ENCODE measurements around the gene AK5. TPM values are rescaled to one million over a fixed set of nuclear protein-coding genes. Genes with fewer than 3 reads are reported as not detected.
"Not testable (repeated sequence)": the region's sequence is repeated elsewhere in the genome, so short reads cannot be mapped to it uniquely, and the experiment has no call there.

The AK5 gene
- total and polyA plus RNA-seq, 5 donors from 2014 or later, result 7.3 to 22.5 (median 9.7) TPM

DNA sequence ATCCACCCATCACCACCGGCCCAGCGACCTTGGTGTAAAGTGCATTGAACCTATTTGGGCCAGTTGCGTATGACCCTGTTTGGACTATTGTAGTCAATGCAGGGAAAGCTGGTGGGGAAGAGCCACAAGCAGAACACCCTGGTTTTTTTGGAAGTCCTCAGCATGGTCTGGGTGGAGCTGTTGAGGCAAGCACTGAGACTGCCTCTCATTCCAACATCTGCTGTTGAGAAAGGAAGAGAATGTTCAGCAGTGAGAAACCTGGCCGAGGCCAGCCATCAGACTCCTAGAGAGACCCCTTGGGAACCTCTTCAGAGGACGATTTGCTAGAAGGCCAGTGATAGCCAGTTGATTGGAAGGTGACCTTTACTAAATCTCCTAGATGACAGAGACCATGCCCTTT lies 217.6 kb downstream of the AK5 start:
- H3K4me3 ChIP-seq (ENCODE audit: low read depth, low read length), result no peak overlapping the region
- H3K27me3 Mint-ChIP-seq, result peaks cover 11% of the 10 kb centered on the region
- peaks cover 40% of the 10 kb centered on the region for H3K36me3 Mint-ChIP-seq
- H3K4me1 Mint-ChIP-seq, result peaks cover 0 to 26% (median 8%) of the 10 kb centered on the region in 4 donors
- no peak overlapping the region for H3K4me3 Mint-ChIP-seq
- H3K4me1 ChIP-seq (ENCODE audit: control insufficient read depth, insufficient read depth, low read length, poor library complexity, severe bottlenecking), result no peaks in the 10 kb centered on the region
- H3K36me3 ChIP-seq (ENCODE audit: control insufficient read depth, insufficient read depth, low read length), result no peaks in the 10 kb centered on the region
- no peak overlapping the region for H3K27ac ChIP-seq (ENCODE audit: insufficient read depth, low read length, poor library complexity, severe bottlenecking)
- ATAC-seq (ENCODE audit: low read depth in 2 of 2) (no peak), DNase-seq (no peak)
- no peak overlapping the region for H3K27ac Mint-ChIP-seq
- peaks cover 0 to 4% (median 3%) of the 10 kb centered on the region in 7 donors for H3K9me3 Mint-ChIP-seq
- no peaks in the 10 kb centered on the region for H3K9me3 ChIP-seq (ENCODE audit: control insufficient read depth in 2 of 2, low read length in 2 of 2)
- H3K27me3 ChIP-seq (ENCODE audit: control insufficient read depth, insufficient read depth, low read length), result no peaks in the 10 kb centered on the region

DNA sequence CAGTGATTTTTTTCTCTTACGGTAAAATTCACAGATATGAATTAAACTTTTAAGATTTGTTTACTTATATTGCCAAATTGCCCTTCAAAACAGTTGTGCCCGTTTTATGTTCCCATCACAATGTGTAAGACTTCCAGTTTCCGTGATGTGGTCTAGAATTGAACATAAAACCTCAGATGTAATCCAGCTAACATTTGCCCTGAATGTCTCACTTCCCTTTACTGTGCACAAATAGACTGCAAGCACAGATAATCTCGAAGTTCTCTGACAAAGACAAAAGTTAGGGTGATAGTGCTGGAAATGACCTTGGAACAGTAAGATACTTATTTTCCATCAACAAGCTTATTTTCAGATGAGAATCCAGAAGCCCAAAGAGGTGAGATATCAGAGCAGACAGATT lies 223.2 kb downstream of the AK5 start:
- Mint-ChIP-seq H3K36me3 (peaks cover 7% of the 10 kb centered on the region), H3K27ac (no peak overlapping the region), H3K27me3 (peaks cover 9% of the 10 kb centered on the region), H3K9me3 (peaks cover 0 to 3% (median 0%) of the 10 kb centered on the region in 7 donors), H3K4me3 (no peak overlapping the region), H3K4me1 (peaks cover 0 to 3% (median under 1%) of the 10 kb centered on the region in 4 donors)
- no peaks in the 10 kb centered on the region for H3K36me3 ChIP-seq (ENCODE audit: control insufficient read depth, insufficient read depth, low read length)
- ATAC-seq (ENCODE audit: low read depth in 2 of 2) (no peak), DNase-seq (no peak)
- no peak overlapping the region for H3K4me3 ChIP-seq (ENCODE audit: low read depth, low read length)
- H3K4me1 ChIP-seq (ENCODE audit: control insufficient read depth, insufficient read depth, low read length, poor library complexity, severe bottlenecking), result no peaks in the 10 kb centered on the region
- no peak overlapping the region for H3K27ac ChIP-seq (ENCODE audit: insufficient read depth, low read length, poor library complexity, severe bottlenecking)
- no peaks in the 10 kb centered on the region for H3K27me3 ChIP-seq (ENCODE audit: control insufficient read depth, insufficient read depth, low read length)
- H3K9me3 ChIP-seq (ENCODE audit: control insufficient read depth in 2 of 2, low read length in 2 of 2), result no peaks in the 10 kb centered on the region

DNA sequence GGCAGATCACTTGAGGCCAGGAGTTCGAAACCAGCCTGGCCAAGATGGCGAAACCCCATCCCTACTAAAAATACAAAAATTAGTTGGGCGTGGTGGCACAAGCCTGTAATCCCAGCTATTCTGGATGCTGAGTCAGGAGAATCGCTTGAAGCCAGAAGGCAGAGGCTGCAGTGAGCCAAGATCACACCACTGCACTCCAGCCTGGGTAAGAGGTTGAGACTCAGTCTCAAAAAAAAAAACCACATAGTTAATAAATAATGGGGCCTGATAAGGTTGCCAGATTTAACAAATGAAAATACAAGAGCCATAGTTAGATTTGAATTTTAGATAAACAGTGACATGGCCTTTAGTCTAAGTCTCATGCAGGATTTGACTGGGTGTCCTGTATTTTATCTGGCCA lies 225.0 kb downstream of the AK5 start:
- Mint-ChIP-seq H3K4me1 (no peaks in the 10 kb centered on the region), H3K27me3 (peaks cover 9% of the 10 kb centered on the region), H3K27ac (no peak overlapping the region), H3K9me3 (peaks cover 0 to 3% (median 0%) of the 10 kb centered on the region in 7 donors), H3K4me3 (no peak overlapping the region), H3K36me3 (no peaks in the 10 kb centered on the region)
- no peaks in the 10 kb centered on the region for H3K9me3 ChIP-seq (ENCODE audit: control insufficient read depth in 2 of 2, low read length in 2 of 2)
- DNase-seq (no peak), ATAC-seq (ENCODE audit: low read depth in 2 of 2) (no peak)
- H3K27ac ChIP-seq (ENCODE audit: insufficient read depth, low read length, poor library complexity, severe bottlenecking), result no peak overlapping the region
- H3K4me1 ChIP-seq (ENCODE audit: control insufficient read depth, insufficient read depth, low read length, poor library complexity, severe bottlenecking), result no peaks in the 10 kb centered on the region
- H3K36me3 ChIP-seq (ENCODE audit: control insufficient read depth, insufficient read depth, low read length), result no peaks in the 10 kb centered on the region
- no peaks in the 10 kb centered on the region for H3K27me3 ChIP-seq (ENCODE audit: control insufficient read depth, insufficient read depth, low read length)
- no peak overlapping the region for H3K4me3 ChIP-seq (ENCODE audit: low read depth, low read length)

DNA sequence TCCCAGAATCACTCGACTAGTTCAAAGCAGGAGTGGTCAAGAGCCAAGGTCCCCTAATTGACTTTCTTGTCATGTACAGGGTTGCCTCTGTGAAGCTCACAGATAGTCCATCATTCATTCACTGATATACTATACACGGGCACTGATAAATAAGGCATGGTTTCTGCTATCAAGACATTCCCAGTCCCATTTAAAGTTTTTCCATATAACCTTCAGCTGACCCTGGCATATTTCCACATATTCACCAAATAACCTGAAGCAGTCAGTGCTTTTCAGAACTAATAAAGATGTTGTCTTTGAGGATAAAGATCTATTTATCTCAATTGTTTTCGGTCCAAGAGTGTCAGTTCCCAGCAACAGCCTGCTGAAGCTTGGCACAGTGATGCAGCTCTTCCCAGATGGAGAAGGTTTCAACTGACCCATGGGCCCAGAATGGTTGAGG lies 227.3 kb downstream of the AK5 start:
- H3K27me3 ChIP-seq (ENCODE audit: control insufficient read depth, insufficient read depth, low read length), result no peaks in the 10 kb centered on the region
- H3K27me3 Mint-ChIP-seq, result peaks cover 4% of the 10 kb centered on the region
- H3K4me3 Mint-ChIP-seq, result no peak overlapping the region
- no peak for ATAC-seq (ENCODE audit: low read depth in 2 of 2)
- DNase-seq, result no peak
- no peak overlapping the region for H3K4me3 ChIP-seq (ENCODE audit: low read depth, low read length)
- H3K9me3 Mint-ChIP-seq, result peaks cover 0 to 3% (median 0%) of the 10 kb centered on the region in 7 donors
- no peak overlapping the region for H3K27ac ChIP-seq (ENCODE audit: insufficient read depth, low read length, poor library complexity, severe bottlenecking)
- no peaks in the 10 kb centered on the region for H3K9me3 ChIP-seq (ENCODE audit: control insufficient read depth in 2 of 2, low read length in 2 of 2)
- no peaks in the 10 kb centered on the region for H3K4me1 ChIP-seq (ENCODE audit: control insufficient read depth, insufficient read depth, low read length, poor library complexity, severe bottlenecking)
- H3K4me1 Mint-ChIP-seq, result no peaks in the 10 kb centered on the region
- peaks cover 7% of the 10 kb centered on the region for H3K36me3 Mint-ChIP-seq
- no peak overlapping the region for H3K27ac Mint-ChIP-seq
- H3K36me3 ChIP-seq (ENCODE audit: control insufficient read depth, insufficient read depth, low read length), result no peaks in the 10 kb centered on the region

DNA sequence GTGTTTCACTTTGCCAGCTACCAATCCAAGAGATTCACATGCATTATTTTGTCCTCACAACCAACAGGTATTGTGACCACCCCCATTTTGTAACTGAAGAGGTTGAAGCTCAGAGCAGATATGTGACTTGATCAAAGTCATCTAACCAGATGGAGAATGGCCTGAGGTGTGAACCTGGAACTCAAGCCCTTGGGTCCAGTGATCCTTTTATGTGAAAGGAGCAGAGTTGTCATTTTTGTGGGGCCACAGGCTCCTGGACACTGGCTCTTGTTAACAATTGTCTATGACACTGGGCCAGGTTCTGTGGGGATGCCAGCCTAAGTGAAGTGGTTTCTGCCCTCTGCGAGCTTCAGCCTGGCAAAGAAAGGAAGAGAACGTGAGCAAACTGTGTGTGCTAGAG lies 228.1 kb downstream of the AK5 start:
- ATAC-seq (ENCODE audit: low read depth in 2 of 2) (no peak), DNase-seq (no peak)
- Mint-ChIP-seq H3K36me3 (peaks cover 7% of the 10 kb centered on the region), H3K4me3 (no peak overlapping the region), H3K27ac (no peak overlapping the region), H3K27me3 (no peaks in the 10 kb centered on the region), H3K9me3 (peaks cover 0 to 3% (median 0%) of the 10 kb centered on the region in 7 donors), H3K4me1 (no peaks in the 10 kb centered on the region)
- no peak overlapping the region for H3K4me3 ChIP-seq (ENCODE audit: low read depth, low read length)
- no peaks in the 10 kb centered on the region for H3K9me3 ChIP-seq (ENCODE audit: control insufficient read depth in 2 of 2, low read length in 2 of 2)
- no peak overlapping the region for H3K27ac ChIP-seq (ENCODE audit: insufficient read depth, low read length, poor library complexity, severe bottlenecking)
- no peaks in the 10 kb centered on the region for H3K36me3 ChIP-seq (ENCODE audit: control insufficient read depth, insufficient read depth, low read length)
- no peaks in the 10 kb centered on the region for H3K4me1 ChIP-seq (ENCODE audit: control insufficient read depth, insufficient read depth, low read length, poor library complexity, severe bottlenecking)
- no peaks in the 10 kb centered on the region for H3K27me3 ChIP-seq (ENCODE audit: control insufficient read depth, insufficient read depth, low read length)

DNA sequence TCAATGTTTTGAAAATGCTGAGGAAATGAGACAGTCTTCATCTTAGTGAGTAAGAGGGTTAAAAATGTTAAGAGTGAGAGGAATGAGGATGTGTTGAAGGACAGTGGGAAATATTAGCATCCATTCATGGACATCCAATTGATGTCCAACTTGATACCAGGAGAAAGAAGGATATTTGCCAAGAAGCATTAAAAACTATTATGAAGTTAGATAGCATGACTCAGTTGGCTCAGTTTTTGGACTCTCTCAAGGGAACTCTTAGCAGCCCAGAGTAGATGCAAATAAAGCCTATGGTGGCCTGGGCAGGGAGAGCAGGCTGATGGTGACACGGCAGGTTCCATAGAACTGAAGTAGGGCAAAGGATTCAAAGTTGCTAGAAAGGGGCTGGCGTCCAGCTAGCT lies 229.6 kb downstream of the AK5 start:
- no peaks in the 10 kb centered on the region for H3K36me3 ChIP-seq (ENCODE audit: control insufficient read depth, insufficient read depth, low read length)
- H3K27ac ChIP-seq (ENCODE audit: insufficient read depth, low read length, poor library complexity, severe bottlenecking), result no peak overlapping the region
- Mint-ChIP-seq H3K27ac (no peak overlapping the region), H3K36me3 (peaks cover 15% of the 10 kb centered on the region), H3K4me1 (no peaks in the 10 kb centered on the region), H3K9me3 (peaks cover 0 to 2% (median 0%) of the 10 kb centered on the region in 7 donors), H3K27me3 (no peaks in the 10 kb centered on the region), H3K4me3 (no peak overlapping the region)
- H3K4me1 ChIP-seq (ENCODE audit: control insufficient read depth, insufficient read depth, low read length, poor library complexity, severe bottlenecking), result no peaks in the 10 kb centered on the region
- no peak overlapping the region for H3K4me3 ChIP-seq (ENCODE audit: low read depth, low read length)
- DNase-seq, result no peak
- H3K9me3 ChIP-seq (ENCODE audit: control insufficient read depth in 2 of 2, low read length in 2 of 2), result no peaks in the 10 kb centered on the region
- ATAC-seq (ENCODE audit: low read depth in 2 of 2), result no peak
- H3K27me3 ChIP-seq (ENCODE audit: control insufficient read depth, insufficient read depth, low read length), result no peaks in the 10 kb centered on the region

DNA sequence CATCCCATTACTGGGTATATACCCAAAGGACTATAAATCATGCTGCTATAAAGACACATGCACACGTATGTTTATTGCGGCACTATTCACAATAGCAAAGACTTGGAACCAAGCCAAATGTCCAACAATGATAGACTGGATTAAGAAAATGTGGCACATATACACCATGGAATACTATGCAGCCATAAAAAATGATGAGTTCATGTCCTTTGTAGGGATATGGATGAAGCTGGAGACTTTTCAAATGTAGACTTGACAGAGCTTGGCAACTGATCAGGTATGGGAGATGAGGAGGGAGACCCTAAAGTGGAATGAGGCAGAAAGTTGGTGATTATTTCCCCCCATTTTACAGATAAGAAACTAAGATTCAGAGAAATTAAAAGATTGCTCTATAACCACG lies 230.8 kb downstream of the AK5 start:
- H3K4me3 ChIP-seq (ENCODE audit: low read depth, low read length); H3K36me3 ChIP-seq (ENCODE audit: control insufficient read depth, insufficient read depth, low read length); H3K27me3 Mint-ChIP-seq; H3K4me3 Mint-ChIP-seq; DNase-seq; H3K27me3 ChIP-seq (ENCODE audit: control insufficient read depth, insufficient read depth, low read length); ATAC-seq (ENCODE audit: low read depth in 2 of 2); H3K27ac ChIP-seq (ENCODE audit: insufficient read depth, low read length, poor library complexity, severe bottlenecking); H3K4me1 ChIP-seq (ENCODE audit: control insufficient read depth, insufficient read depth, low read length, poor library complexity, severe bottlenecking); H3K4me1 Mint-ChIP-seq; H3K9me3 ChIP-seq (ENCODE audit: control insufficient read depth in 2 of 2, low read length in 2 of 2): not testable (repeated sequence)
- Mint-ChIP-seq H3K36me3 (peaks cover 16% of the 10 kb centered on the region), H3K9me3 (peaks cover 0 to 10% (median 0%) of the 10 kb centered on the region in 7 donors), H3K27ac (peak overlapping the region in 1 of 3 donors; percentile 3)

DNA sequence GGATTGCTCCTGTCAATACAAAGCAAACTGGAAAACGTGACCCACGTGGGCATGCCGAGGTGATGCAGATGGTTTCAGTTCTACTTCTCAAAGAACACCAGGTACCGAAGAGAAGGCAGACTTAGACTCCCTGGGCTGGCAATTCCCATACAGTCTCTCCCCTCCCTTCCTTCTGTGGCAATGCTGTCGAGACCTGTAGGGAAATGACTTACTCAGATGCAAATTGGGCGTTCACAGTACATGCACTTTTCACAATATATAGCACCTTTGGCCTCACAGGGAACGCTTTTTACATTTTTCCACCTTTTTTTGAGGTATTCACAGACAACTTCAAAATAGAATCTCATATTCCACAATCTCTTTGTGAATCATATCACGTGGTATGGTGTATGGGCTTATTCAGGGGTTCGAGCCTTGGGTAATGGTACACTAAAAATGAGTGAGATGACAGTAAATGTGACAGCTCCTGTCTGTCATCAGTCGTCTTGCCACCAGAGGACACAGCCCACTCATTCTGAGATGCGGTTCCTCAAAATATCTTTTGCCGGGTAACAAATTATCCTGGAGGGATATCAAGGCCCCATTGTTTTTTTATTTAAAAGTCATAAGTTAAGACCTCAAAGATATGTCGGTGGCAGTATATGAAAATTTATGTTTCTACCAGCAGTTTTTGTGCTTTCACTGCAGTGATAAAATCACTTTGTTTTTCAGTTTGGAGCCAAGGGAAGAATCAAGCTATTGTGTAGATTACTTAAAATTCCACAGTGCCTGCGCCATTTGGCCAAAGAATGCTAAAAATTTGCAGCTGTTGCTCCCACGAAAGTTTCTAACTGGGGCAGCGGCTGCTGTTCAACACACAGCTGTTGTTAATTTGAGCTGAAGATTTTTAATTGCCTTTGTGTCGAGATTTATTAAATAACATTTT lies 232.3 kb downstream of the AK5 start:
- H3K27me3 Mint-ChIP-seq, result no peaks in the 10 kb centered on the region
- H3K27me3 ChIP-seq (ENCODE audit: control insufficient read depth, insufficient read depth, low read length), result no peaks in the 10 kb centered on the region
- no peaks in the 10 kb centered on the region for H3K36me3 ChIP-seq (ENCODE audit: control insufficient read depth, insufficient read depth, low read length)
- DNase-seq, result no peak
- peaks cover 8 to 11% of the 10 kb centered on the region in 2 experiments for H3K9me3 ChIP-seq (ENCODE audit: control insufficient read depth in 2 of 2, low read length in 2 of 2)
- no peaks in the 10 kb centered on the region for H3K4me1 ChIP-seq (ENCODE audit: control insufficient read depth, insufficient read depth, low read length, poor library complexity, severe bottlenecking)
- peaks cover 27% of the 10 kb centered on the region for H3K36me3 Mint-ChIP-seq
- H3K4me3 Mint-ChIP-seq, result peak overlapping the region in 1 of 4 donors; percentile 17
- H3K27ac ChIP-seq (ENCODE audit: insufficient read depth, low read length, poor library complexity, severe bottlenecking), result no peak overlapping the region
- peaks cover 0 to 18% (median 2%) of the 10 kb centered on the region in 7 donors for H3K9me3 Mint-ChIP-seq
- ATAC-seq (ENCODE audit: low read depth in 2 of 2), result no peak
- H3K4me1 Mint-ChIP-seq, result no peaks in the 10 kb centered on the region
- H3K27ac Mint-ChIP-seq, result peak overlapping the region in 1 of 3 donors; percentile 20
- H3K4me3 ChIP-seq (ENCODE audit: low read depth, low read length), result no peak overlapping the region
